HCT116 (cell line): ENCODE data around the gene LMCD1. TPM values are rescaled to one million over a fixed set of nuclear protein-coding genes. Genes with fewer than 3 reads are reported as not detected.

ENCODE experiments used
- ATAC-seq: fragments of 200-7000 bp; cut with Tn5 transposase; 2 replicates; pipeline ENCODE4 v1.9.1; 2020; ENCODE audit warnings: mild to moderate bottlenecking, moderate library complexity
- BruUV-seq: library from RNA; stranded (reverse); fragments of 400-500 nt; replicated peaks from 2 replicates; lab custom pipeline; 2021; lab: Mats Ljungman, UMichigan
- CTCF ChIA-PET: fragments of 300-600 bp; sonication (Branson Sonifier 250); formaldehyde crosslinking; loops from one replicate; lab custom pipeline; 2021; ENCODE audit warnings: antibody characterized with exemption; lab: Charles Lee
- POLR2A ChIA-PET: fragments of 300-600, 350-600 bp; sonication (Branson Sonifier 250); formaldehyde crosslinking; loops from one replicate; lab custom pipeline; 2021; ENCODE audit warnings: antibody characterized with exemption; lab: Charles Lee
- RAD21 ChIA-PET, 2 experiments: fragments of 300-600 bp; sonication (Branson Sonifier 250); formaldehyde crosslinking; loops; one replicate each; lab custom pipeline; 2023; ENCODE audit warnings: low total read pairs in 2 of 2; ENCODE audit not compliant: uncharacterized antibody in 2 of 2, unreplicated experiment in 2 of 2, low non-redundant PET in 1 of 2; lab: Charles Lee
- DNase-seq: peaks from one replicate; pipeline ENCODE4 v3.0.0-alpha.2; 2010; ENCODE audit warnings: low read depth, low spot score
- H2AFZ ChIP-seq: fragments of 200-600 bp; shearing (Covaris generic), sonication (generic); 2 replicates; pipeline ENCODE4 v1.6.1; 2017; ENCODE audit warnings: low read depth, mixed run types, mixed read lengths, antibody characterized with exemption, low read length; ENCODE audit not compliant: poor library complexity, severe bottlenecking
- H3K27ac ChIP-seq: 2 replicates; pipeline ENCODE4 v1.5.1; 2012; ENCODE audit warnings: low read depth, low read length
- H3K27me3 ChIP-seq: fragments of 200-600 bp; sonication (generic); 2 replicates; pipeline ENCODE4 v1.6.1; 2016; ENCODE audit warnings: mixed run types, low read length, mixed read lengths; ENCODE audit not compliant: insufficient read depth
- H3K36me3 ChIP-seq, 2 experiments: fragments of 200-500 bp in 1 of 2; fragments of 200-600 bp in 1 of 2; sonication (Bioruptor generic) in 1 of 2; sonication (generic) in 1 of 2; 2 replicates each; pipeline versions ENCODE4 v1.5.1 to v1.6.1; 2014 to 2016; ENCODE audit warnings: low read length in 2 of 2, inconsistent platforms in 1 of 2, mixed read lengths in 1 of 2, mixed run types in 1 of 2; ENCODE audit not compliant: insufficient read depth in 2 of 2, control insufficient read depth in 1 of 2
- H3K4me1 ChIP-seq, 2 experiments: fragments of 200-600 bp in 1 of 2; sonication (generic) in 1 of 2; 2 replicates each; pipeline versions ENCODE4 v1.5.1 to v1.6.1; 2012 to 2017; ENCODE audit warnings: low read length in 2 of 2, inconsistent platforms in 1 of 2, mild to moderate bottlenecking in 1 of 2, mixed read lengths in 1 of 2, mixed run types in 1 of 2, moderate library complexity in 1 of 2; ENCODE audit not compliant: insufficient read depth in 2 of 2, control insufficient read depth in 1 of 2
- H3K4me2 ChIP-seq: fragments of 200-600 bp; sonication (generic); 2 replicates; pipeline ENCODE4 v1.6.1; 2017; ENCODE audit warnings: mixed run types, low read length, mixed read lengths
- H3K4me3 ChIP-seq, 2 experiments: fragments of 200-600 bp in 1 of 2; sonication (generic) in 1 of 2; replicated peaks in 1 of 2; 2 replicates each; pipeline ENCODE4 v1.5.1; 2011 to 2016; ENCODE audit warnings: low read length in 2 of 2, control low read depth in 1 of 2, low read depth in 1 of 2, mild to moderate bottlenecking in 1 of 2, mixed read lengths in 1 of 2, mixed run types in 1 of 2
- H3K79me2 ChIP-seq: fragments of 200-600 bp; sonication (generic); 2 replicates; pipeline ENCODE4 v1.6.1; 2017; ENCODE audit warnings: mild to moderate bottlenecking, mixed run types, low read length, moderate library complexity, mixed read lengths; ENCODE audit not compliant: insufficient read depth
- H3K9ac ChIP-seq: fragments of 200-600 bp; sonication (generic); 2 replicates; pipeline ENCODE4 v1.6.1; 2016; ENCODE audit warnings: low read length, mixed read lengths
- H3K9me2 ChIP-seq: fragments of 200-600 bp; sonication (generic), shearing (Covaris generic); 2 replicates; pipeline ENCODE4 v1.6.1; 2017; ENCODE audit warnings: mixed run types, mild to moderate bottlenecking, moderate library complexity; ENCODE audit not compliant: insufficient read depth
- H3K9me3 ChIP-seq, 2 experiments: fragments of 200-500 bp in 1 of 2; fragments of 200-600 bp in 1 of 2; sonication (Bioruptor generic) in 1 of 2; sonication (generic) in 1 of 2; 2 replicates each; pipeline ENCODE4 v1.6.1; 2014 to 2017; ENCODE audit warnings: low read length in 2 of 2, mixed read lengths in 2 of 2, inconsistent platforms in 1 of 2, low read depth in 1 of 2, mild to moderate bottlenecking in 1 of 2, mixed run types in 1 of 2, moderate library complexity in 1 of 2; ENCODE audit not compliant: control insufficient read depth in 1 of 2, insufficient read depth in 1 of 2
- H4K20me1 ChIP-seq: fragments of 200-600 bp; sonication (generic), shearing (Covaris generic); 2 replicates; pipeline ENCODE4 v1.6.1; 2017; ENCODE audit warnings: mixed run types, mild to moderate bottlenecking, moderate library complexity; ENCODE audit not compliant: insufficient read depth
- CBX3 ChIP-seq: IDR thresholded peaks from 2 replicates; pipeline ENCODE4 v1.6.1; 2012; ENCODE audit warnings: low read depth
- EGR1 ChIP-seq: IDR thresholded peaks from 2 replicates; pipeline ENCODE4 v1.6.1; 2012; ENCODE audit warnings: low read depth
- ELF1 ChIP-seq: IDR thresholded peaks from 2 replicates; pipeline ENCODE4 v1.6.1; 2012; ENCODE audit warnings: low read depth, borderline replicate concordance
- POLR2AphosphoS5 ChIP-seq: IDR thresholded peaks from 2 replicates; pipeline ENCODE4 v1.6.1; 2011; ENCODE audit warnings: mild to moderate bottlenecking, low read depth, low read length, moderate library complexity
- RAD21 ChIP-seq: IDR thresholded peaks from 2 replicates; pipeline ENCODE4 v1.6.1; 2012; ENCODE audit warnings: low read depth, mild to moderate bottlenecking
- SP1 ChIP-seq: IDR thresholded peaks from 2 replicates; pipeline ENCODE4 v1.6.1; 2012; ENCODE audit warnings: low read depth
- SRF ChIP-seq: IDR thresholded peaks from 2 replicates; pipeline ENCODE4 v1.6.1; 2012; ENCODE audit warnings: low read depth
- YY1 ChIP-seq: IDR thresholded peaks from 2 replicates; pipeline ENCODE4 v1.6.1; 2011; ENCODE audit warnings: low read length, low read depth, moderate library complexity, mild to moderate bottlenecking; ENCODE audit not compliant: insufficient replicate concordance; ENCODE audit errors: extremely low read depth
- ZNF274 ChIP-seq: fragments of 200-500 bp; sonication (Bioruptor generic); IDR thresholded peaks from 2 replicates; pipeline ENCODE4 v1.6.1; 2014; ENCODE audit warnings: mild to moderate bottlenecking, low read depth, low read length, inconsistent platforms
- intact Hi-C: fragments of 100-400 bp; cut with micrococcal nuclease; formaldehyde crosslinking; loops from 2 replicates; pipeline ENCODE4 v1.10.0; 2022
- total RNA-seq: library from RNA; stranded (reverse); gene quantifications from one replicate; pipeline ENCODE4 v1.2.1, GENCODE V29; 2021; ENCODE audit not compliant: unreplicated experiment
- TF ChIP-seq, protein P1 (sequence below): IDR thresholded peaks from 2 replicates; pipeline ENCODE4 v1.6.1; 2012; ENCODE audit warnings: low read depth

The LMCD1 gene
- total RNA-seq, 1 experiment from 2014 or later: 4.6 TPM

DNA sequence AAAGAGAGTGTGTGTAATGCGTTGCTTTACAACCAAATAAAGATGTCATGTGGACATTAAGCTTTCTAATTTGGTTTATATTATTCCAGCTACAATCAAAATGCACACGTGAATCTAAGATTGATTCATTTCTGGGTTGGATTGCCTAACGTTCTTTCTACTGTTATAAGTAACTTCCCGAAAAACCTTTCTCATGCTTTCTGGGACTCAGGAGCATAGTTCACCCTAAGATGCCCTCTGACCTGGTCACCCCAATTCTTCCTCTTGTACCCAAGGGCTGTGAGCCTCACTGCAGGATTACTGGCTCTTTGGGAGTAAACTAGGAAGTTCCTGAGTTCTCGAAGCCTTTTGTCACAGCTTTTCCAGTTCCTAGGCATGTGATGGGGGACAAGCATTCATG lies 12.7 kb upstream of the LMCD1 start:
- BruUV-seq: no TSS peak

More for the DNA sequence above, 12.7 kb upstream of the LMCD1 start:
- Histone ChIP-seq H3K79me2 (no peaks in the 10 kb centered on the region), H4K20me1 (no peaks in the 10 kb centered on the region), H3K9me2 (no peaks in the 10 kb centered on the region), H3K27ac (no peak overlapping the region), H3K36me3 (no peaks in the 10 kb centered on the region), H3K4me2 (no peak overlapping the region), H3K4me1 (peaks cover 0 to 15% of the 10 kb centered on the region in 2 experiments; a peak in 1 of 4 replicates), H3K9ac (no peak overlapping the region), H3K4me3 (no peak overlapping the region), H3K9me3 (no peaks in the 10 kb centered on the region), H2AFZ (no peak overlapping the region), H3K27me3 (no peaks in the 10 kb centered on the region)
- ATAC-seq (no peak), DNase-seq (no peak)
- TF ChIP-seq YY1 (no peak), POLR2AphosphoS5 (no peak), RAD21 (no peak), ELF1 (no peak), CBX3 (no peak), EGR1 (no peak), ZNF274 (no peak), SRF (no peak), SP1 (no peak)
- TF ChIP-seq, protein P1, sequence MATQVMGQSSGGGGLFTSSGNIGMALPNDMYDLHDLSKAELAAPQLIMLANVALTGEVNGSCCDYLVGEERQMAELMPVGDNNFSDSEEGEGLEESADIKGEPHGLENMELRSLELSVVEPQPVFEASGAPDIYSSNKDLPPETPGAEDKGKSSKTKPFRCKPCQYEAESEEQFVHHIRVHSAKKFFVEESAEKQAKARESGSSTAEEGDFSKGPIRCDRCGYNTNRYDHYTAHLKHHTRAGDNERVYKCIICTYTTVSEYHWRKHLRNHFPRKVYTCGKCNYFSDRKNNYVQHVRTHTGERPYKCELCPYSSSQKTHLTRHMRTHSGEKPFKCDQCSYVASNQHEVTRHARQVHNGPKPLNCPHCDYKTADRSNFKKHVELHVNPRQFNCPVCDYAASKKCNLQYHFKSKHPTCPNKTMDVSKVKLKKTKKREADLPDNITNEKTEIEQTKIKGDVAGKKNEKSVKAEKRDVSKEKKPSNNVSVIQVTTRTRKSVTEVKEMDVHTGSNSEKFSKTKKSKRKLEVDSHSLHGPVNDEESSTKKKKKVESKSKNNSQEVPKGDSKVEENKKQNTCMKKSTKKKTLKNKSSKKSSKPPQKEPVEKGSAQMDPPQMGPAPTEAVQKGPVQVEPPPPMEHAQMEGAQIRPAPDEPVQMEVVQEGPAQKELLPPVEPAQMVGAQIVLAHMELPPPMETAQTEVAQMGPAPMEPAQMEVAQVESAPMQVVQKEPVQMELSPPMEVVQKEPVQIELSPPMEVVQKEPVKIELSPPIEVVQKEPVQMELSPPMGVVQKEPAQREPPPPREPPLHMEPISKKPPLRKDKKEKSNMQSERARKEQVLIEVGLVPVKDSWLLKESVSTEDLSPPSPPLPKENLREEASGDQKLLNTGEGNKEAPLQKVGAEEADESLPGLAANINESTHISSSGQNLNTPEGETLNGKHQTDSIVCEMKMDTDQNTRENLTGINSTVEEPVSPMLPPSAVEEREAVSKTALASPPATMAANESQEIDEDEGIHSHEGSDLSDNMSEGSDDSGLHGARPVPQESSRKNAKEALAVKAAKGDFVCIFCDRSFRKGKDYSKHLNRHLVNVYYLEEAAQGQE: no peak
- POLR2A ChIA-PET: no interaction called here
- CTCF ChIA-PET: no interaction called here
- RAD21 ChIA-PET: no interaction called here
- intact Hi-C loops: no loop called here
